ENCODE measurements around the gene TENM3.

DNA sequence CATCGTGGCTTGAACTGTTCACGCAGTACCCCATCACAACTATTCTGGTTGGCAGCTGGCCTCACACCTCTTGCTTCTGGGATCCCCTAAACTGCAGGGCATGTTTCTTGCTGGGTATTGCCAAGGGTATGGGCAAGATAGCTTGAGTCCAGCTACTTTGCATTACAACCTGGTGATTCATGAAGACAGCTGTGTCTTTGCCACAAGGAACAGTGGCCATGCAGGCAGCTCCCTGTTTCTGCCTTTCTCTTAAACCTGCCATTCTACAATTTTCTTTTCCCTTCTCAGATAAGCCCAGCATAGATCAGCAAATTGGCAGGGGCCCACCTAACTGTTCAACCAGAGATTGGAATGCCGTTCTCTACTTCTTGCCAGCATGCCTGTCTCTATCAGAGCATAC is 42.8 kb downstream of the TENM3 start:
- TF ChIP-seq, protein P1, sequence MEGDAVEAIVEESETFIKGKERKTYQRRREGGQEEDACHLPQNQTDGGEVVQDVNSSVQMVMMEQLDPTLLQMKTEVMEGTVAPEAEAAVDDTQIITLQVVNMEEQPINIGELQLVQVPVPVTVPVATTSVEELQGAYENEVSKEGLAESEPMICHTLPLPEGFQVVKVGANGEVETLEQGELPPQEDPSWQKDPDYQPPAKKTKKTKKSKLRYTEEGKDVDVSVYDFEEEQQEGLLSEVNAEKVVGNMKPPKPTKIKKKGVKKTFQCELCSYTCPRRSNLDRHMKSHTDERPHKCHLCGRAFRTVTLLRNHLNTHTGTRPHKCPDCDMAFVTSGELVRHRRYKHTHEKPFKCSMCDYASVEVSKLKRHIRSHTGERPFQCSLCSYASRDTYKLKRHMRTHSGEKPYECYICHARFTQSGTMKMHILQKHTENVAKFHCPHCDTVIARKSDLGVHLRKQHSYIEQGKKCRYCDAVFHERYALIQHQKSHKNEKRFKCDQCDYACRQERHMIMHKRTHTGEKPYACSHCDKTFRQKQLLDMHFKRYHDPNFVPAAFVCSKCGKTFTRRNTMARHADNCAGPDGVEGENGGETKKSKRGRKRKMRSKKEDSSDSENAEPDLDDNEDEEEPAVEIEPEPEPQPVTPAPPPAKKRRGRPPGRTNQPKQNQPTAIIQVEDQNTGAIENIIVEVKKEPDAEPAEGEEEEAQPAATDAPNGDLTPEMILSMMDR (conservative IDR thresholded peaks at IDR 0.05; ENCODE audit: low read length) = no peak
- TF ChIP-seq EZH2phosphoT487 (IDR thresholded peaks at IDR 0.05; ENCODE audit: borderline replicate concordance, low read depth, low read length) = no peak

Data from OCI-LY7 (cell line).